Ascending aorta (tissue), 2 donors: ENCODE data around the gene COPS8. TPM values are rescaled to one million over a fixed set of nuclear protein-coding genes. Genes with fewer than 3 reads are reported as not detected.

Experiments used
- DNase-seq, 2 donors: peaks; one replicate each; pipeline ENCODE4 v3.0.0-alpha.2; 2019; ENCODE audit warnings: low spot score in 2 of 2
- H3K27ac ChIP-seq, 2 donors: fragments of 200-600 bp; sonication (generic); one replicate each; pipeline ENCODE4 v1.5.1; 2016 to 2017; ENCODE audit warnings: mild to moderate bottlenecking in 1 of 2
- H3K27me3 ChIP-seq: fragments of 200-600 bp; sonication (generic); one replicate; pipeline ENCODE4 v1.5.1; 2017
- H3K36me3 ChIP-seq, 2 donors: fragments of 200-600 bp; sonication (generic); one replicate each; pipeline ENCODE4 v1.5.1; 2016
- H3K4me1 ChIP-seq, 2 donors: fragments of 200-600 bp; sonication (generic); one replicate each; pipeline ENCODE4 v1.5.1; 2016 to 2017; ENCODE audit warnings: mild to moderate bottlenecking in 1 of 2
- H3K4me3 ChIP-seq, 2 donors: fragments of 200-600 bp; sonication (generic); one replicate each; pipeline ENCODE4 v1.5.1; 2016 to 2017; ENCODE audit warnings: mild to moderate bottlenecking in 1 of 2
- H3K9me3 ChIP-seq, 2 donors: fragments of 200-600 bp; sonication (generic); one replicate each; pipeline ENCODE4 v1.5.1; 2016
- intact Hi-C: fragments of 100-400 bp; cut with DNase I; formaldehyde crosslinking; loops from one replicate; pipeline ENCODE4 v1.15.1; 2023
- total RNA-seq: library from RNA; depleted of rRNA; stranded (reverse); fragments of >200 nt; gene quantifications from one replicate; pipeline ENCODE4 v1.1.0, GENCODE V29; 2016
- TF ChIP-seq, protein P1 (sequence below), 3 experiments: fragments of 200-600 bp in 2 of 3; fragments of 450-650 bp in 1 of 3; sonication (generic) in 2 of 3; IDR thresholded peaks; one replicate each; pipeline ENCODE4 v1.5.1; 2016 to 2019; ENCODE audit warnings: antibody characterized with exemption in 3 of 3, mild to moderate bottlenecking in 1 of 3, moderate library complexity in 1 of 3

COPS8 gene
- total RNA-seq, 1 donor from 2014 or later: 16.4 TPM

DNA sequence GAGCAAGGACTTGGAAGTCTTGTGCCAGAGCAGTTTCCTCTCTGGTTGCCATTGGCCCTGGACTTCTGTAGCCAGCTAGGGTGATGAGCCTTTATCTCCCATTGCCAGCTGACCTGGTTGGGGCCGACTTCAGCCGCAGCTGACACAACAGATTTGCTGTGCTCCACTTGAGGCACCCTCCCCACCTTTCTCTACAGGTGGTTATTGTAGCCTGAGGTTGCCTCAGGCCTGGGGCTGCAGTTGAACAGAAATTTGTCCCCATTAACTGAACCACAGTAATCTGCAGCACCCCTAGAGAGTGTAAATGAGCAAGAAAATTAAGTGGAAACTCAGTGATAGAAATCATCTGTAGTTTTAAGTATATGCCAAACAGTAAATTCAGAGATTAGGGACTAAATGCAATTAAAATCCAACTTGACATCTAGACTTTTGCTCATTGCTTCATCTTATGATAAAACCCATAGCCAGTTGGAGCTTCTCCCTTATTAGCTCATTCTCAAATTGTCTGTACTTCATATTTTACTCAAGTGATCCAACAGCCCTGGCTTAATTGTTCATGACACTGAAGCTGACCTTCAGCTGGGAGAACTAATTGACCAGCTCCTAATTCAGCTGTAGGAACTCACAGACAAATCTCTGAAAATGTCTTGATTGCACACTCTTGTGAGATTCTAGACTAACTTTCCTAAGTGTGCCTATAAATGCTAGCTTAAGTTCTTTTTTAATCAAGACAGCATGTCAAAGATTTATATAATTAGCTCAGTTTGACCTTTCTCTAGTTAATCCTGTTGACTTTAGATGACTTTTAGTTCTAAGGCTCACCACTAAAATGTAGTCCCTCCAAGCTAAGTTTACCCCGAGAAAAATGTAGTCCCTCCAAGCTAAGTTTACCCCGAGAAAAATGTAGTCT, 48.9 kb downstream of the COPS8 start:
- no peak for DNase-seq
- Histone ChIP-seq H3K27ac (no peak overlapping the region), H3K27me3 (no peaks in the 10 kb centered on the region), H3K9me3 (no peaks in the 10 kb centered on the region), H3K4me1 (no peaks in the 10 kb centered on the region), H3K36me3 (no peaks in the 10 kb centered on the region), H3K4me3 (no peak overlapping the region)
- intact Hi-C loops: no loop called here
- TF ChIP-seq, protein P1, sequence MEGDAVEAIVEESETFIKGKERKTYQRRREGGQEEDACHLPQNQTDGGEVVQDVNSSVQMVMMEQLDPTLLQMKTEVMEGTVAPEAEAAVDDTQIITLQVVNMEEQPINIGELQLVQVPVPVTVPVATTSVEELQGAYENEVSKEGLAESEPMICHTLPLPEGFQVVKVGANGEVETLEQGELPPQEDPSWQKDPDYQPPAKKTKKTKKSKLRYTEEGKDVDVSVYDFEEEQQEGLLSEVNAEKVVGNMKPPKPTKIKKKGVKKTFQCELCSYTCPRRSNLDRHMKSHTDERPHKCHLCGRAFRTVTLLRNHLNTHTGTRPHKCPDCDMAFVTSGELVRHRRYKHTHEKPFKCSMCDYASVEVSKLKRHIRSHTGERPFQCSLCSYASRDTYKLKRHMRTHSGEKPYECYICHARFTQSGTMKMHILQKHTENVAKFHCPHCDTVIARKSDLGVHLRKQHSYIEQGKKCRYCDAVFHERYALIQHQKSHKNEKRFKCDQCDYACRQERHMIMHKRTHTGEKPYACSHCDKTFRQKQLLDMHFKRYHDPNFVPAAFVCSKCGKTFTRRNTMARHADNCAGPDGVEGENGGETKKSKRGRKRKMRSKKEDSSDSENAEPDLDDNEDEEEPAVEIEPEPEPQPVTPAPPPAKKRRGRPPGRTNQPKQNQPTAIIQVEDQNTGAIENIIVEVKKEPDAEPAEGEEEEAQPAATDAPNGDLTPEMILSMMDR (IDR thresholded peaks at IDR 0.05): no peak

DNA sequence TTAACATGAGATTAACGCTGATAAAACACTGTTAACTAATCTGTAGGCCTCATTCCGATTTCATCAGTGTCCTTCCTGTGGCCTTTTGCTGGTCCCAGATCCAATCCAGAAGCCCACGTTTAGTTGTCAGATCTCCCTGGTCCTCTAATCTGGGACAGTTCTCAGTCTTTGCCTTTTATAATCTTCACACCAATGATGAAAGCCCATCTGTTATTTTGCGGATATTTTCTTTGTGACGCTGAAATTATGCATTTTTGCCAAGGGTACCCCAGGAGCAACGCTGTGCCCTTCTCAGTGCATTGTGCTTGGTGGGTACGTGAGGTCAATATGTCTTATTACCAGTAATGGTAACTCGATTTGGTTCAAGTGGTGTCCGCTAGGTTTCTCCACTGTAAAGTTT, 51.1 kb downstream of the COPS8 start:
- Histone ChIP-seq H3K27ac (no peak overlapping the region), H3K4me3 (no peak overlapping the region), H3K27me3 (no peaks in the 10 kb centered on the region), H3K4me1 (no peaks in the 10 kb centered on the region), H3K9me3 (no peaks in the 10 kb centered on the region), H3K36me3 (no peaks in the 10 kb centered on the region)
- intact Hi-C loops: no loop called here
- TF ChIP-seq, protein P1 (IDR thresholded peaks at IDR 0.05): no peak
- no peak for DNase-seq

DNA sequence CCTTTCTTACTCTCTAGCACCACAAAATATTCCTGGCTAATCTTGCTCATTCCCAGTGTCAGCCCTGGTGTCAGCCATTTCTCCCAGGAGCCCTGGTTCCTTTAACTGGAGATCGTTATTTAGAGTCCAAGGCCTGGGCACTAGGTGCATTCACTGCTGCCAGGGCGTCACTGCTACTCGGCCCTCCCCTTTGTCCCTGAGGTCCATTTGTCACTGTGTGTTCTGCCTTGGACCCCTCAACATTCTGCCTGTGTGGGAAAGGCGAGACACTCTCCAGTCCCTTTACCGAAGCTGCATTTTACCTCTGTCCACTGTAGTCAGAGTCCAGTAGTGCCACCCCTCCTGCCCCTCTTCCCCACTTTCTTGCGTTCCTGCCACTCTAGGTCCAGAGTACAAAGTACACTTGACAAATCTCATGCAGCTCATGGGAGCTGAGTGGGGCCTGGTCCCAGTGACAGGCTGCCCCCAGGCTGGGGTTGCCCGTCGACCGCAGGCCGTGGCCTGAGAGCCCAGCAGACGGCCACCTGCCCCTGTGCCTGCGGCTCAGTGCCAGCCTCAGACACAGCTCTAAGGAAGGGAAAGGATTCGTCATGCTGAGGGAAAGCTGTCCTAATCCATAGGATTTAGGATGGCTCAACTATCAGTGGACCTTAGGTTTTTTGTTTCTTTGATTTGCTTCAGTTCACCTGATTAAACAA, 52.1 kb downstream of the COPS8 start:
- no peak overlapping the region for H3K27ac ChIP-seq
- intact Hi-C loops: no loop called here
- TF ChIP-seq, protein P1 (IDR thresholded peaks at IDR 0.05): no peak

DNA sequence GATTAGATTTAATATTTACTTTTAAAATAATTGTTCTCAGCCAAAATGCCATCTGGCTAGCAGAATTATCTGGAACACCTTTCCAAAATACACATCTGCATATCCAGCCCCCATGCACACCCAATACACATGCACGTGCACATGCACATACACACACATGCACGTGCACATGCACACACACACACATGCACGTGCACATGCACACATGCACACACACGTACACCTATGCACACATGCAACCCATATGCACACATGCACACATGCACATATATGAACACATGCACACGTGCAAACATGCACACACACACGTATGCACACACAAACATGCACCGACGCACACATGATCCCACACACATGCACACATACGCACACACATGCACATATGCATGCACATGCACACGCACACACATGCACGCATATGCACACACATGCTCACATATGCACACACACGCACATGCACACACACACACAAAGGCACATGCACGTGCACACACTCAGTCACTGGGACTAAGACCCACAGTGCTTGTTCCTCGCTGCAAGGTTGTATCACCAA, 53.5 kb downstream of the COPS8 start:
- intact Hi-C loops: no loop called here
- H3K27ac ChIP-seq: no peak overlapping the region
- H3K4me1 ChIP-seq: no peaks in the 10 kb centered on the region
- no peak for DNase-seq
- H3K27me3 ChIP-seq: no peaks in the 10 kb centered on the region
- no peaks in the 10 kb centered on the region for H3K36me3 ChIP-seq
- TF ChIP-seq, protein P1 (IDR thresholded peaks at IDR 0.05): no peak
- no peak overlapping the region for H3K4me3 ChIP-seq
- H3K9me3 ChIP-seq: no peaks in the 10 kb centered on the region

More for the DNA sequence above, 52.1 kb downstream of the COPS8 start:
- DNase-seq: no peak
- no peaks in the 10 kb centered on the region for H3K9me3 ChIP-seq
- H3K4me1 ChIP-seq: no peaks in the 10 kb centered on the region
- H3K27me3 ChIP-seq: no peaks in the 10 kb centered on the region
- no peak overlapping the region for H3K4me3 ChIP-seq
- no peaks in the 10 kb centered on the region for H3K36me3 ChIP-seq

DNA sequence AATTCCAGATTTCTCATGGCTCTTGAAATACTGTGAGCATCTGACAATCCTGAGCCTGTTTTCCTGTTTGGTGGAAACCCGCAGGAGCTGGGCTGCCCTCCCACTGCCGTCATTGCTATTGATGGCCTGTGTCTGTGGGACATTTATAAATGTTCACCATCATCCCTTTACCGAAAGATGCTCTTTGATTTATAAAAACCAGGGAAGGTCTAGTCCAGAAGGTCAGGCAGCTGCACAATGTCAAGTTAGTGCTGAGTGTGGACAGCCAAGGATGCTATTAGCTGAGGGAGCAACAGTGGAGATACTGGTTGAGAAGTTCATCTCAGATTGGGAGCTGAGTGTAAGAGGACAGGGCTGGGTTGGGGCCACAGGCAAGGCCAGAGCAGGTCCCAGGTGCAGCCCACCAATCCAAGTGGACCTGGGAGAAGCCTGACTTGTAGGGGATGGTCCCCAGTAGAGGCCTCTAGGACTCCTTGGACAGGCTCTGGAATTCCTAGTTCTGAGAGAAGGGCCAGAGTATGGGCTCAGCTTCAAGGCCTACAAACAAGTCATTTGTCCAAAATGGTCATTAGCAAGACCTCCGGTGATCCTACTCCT, 55.1 kb downstream of the COPS8 start:
- Histone ChIP-seq H3K4me3 (no peak overlapping the region), H3K4me1 (no peaks in the 10 kb centered on the region), H3K27me3 (no peaks in the 10 kb centered on the region), H3K36me3 (no peaks in the 10 kb centered on the region), H3K9me3 (no peaks in the 10 kb centered on the region), H3K27ac (no peak overlapping the region)
- TF ChIP-seq, protein P1 (IDR thresholded peaks at IDR 0.05): no peak
- no peak for DNase-seq
- intact Hi-C loops: no loop called here
